Activated CD8-positive, alpha-beta T cell treated with anti-CD3 and anti-CD28 coated beads for 36 hours (primary cell): ENCODE results near the gene PTPRN2. TPM values are rescaled to one million over a fixed set of nuclear protein-coding genes. Genes with fewer than 3 reads are reported as not detected.

Source experiments
- ATAC-seq: fragments of 200-7000 bp; cut with Tn5 transposase; one replicate; pipeline ENCODE4 v1.10.0; 2021; ENCODE audit warnings: mild to moderate bottlenecking, moderate library complexity
- CTCF ChIA-PET: fragments of 350-600 bp; sonication (Branson Sonifier 250); formaldehyde crosslinking; loops from one replicate; lab custom pipeline; 2021; ENCODE audit warnings: antibody characterized with exemption; lab: Charles Lee
- POLR2A ChIA-PET: fragments of 350-600 bp; sonication (Branson Sonifier 250); formaldehyde crosslinking; loops from one replicate; lab custom pipeline; 2021; ENCODE audit warnings: antibody characterized with exemption; lab: Charles Lee
- DNase-seq: peaks from one replicate; pipeline ENCODE4 v3.0.0-alpha.2; 2020
- H3K27ac Mint-ChIP-seq: one replicate; pipeline ENCODE4 v1.8.0; 2021; ENCODE audit warnings: mild to moderate bottlenecking, mixed read lengths
- H3K27me3 Mint-ChIP-seq: one replicate; pipeline ENCODE4 v1.8.0; 2021; ENCODE audit warnings: mixed read lengths
- H3K36me3 Mint-ChIP-seq: one replicate; pipeline ENCODE4 v1.8.0; 2021; ENCODE audit warnings: low read depth, mixed read lengths
- H3K4me1 Mint-ChIP-seq: one replicate; pipeline ENCODE4 v1.8.0; 2021; ENCODE audit warnings: low read depth, mixed read lengths
- H3K4me3 Mint-ChIP-seq: one replicate; pipeline ENCODE4 v1.8.0; 2021; ENCODE audit warnings: mild to moderate bottlenecking, moderate library complexity, mixed read lengths
- H3K9me3 Mint-ChIP-seq: one replicate; pipeline ENCODE4 v1.8.0; 2021; ENCODE audit warnings: mixed read lengths
- CTCF ChIP-seq: fragments of 200-600 bp; IDR thresholded peaks from one replicate; pipeline ENCODE4 v1.8.0; 2022; ENCODE audit warnings: antibody characterized with exemption, mild to moderate bottlenecking
- intact Hi-C: fragments of 100-400 bp; cut with micrococcal nuclease; formaldehyde crosslinking; loops from one replicate; pipeline ENCODE4 v1.10.0; 2022
- total RNA-seq, 2 experiments: library from RNA; stranded (reverse); gene quantifications; one replicate each; pipeline ENCODE4 v1.2.3, GENCODE V29; 2021

The PTPRN2 gene
- total RNA-seq, 2 experiments from 2014 or later: 0.49 to 0.65 TPM

GRCh38 chr7:157526913-157527634 is 1060.5 kb downstream of the PTPRN2 start:
- H3K27me3 Mint-ChIP-seq: no peaks in the 10 kb centered on the region
- no peak for ATAC-seq
- H3K36me3 Mint-ChIP-seq: no peaks in the 10 kb centered on the region
- no peaks in the 10 kb centered on the region for H3K4me1 Mint-ChIP-seq
- CTCF ChIA-PET: no interaction called here
- no peak overlapping the region for H3K4me3 Mint-ChIP-seq
- peaks cover 6% of the 10 kb centered on the region for H3K9me3 Mint-ChIP-seq
- DNase-seq: no peak
- no peak overlapping the region for H3K27ac Mint-ChIP-seq
- intact Hi-C loops: no loop called here
- POLR2A ChIA-PET: no interaction called here
- no peak for TF ChIP-seq CTCF

- ChIA-PET CTCF (no interaction called here), POLR2A (no interaction called here)
- no peak overlapping the region for H3K27ac Mint-ChIP-seq
- no peak for TF ChIP-seq CTCF
- no peaks in the 10 kb centered on the region for H3K9me3 Mint-ChIP-seq
- ATAC-seq (no peak), DNase-seq (no peak)
- H3K36me3 Mint-ChIP-seq: no peaks in the 10 kb centered on the region
- H3K27me3 Mint-ChIP-seq: no peaks in the 10 kb centered on the region
- no peaks in the 10 kb centered on the region for H3K4me1 Mint-ChIP-seq
- H3K4me3 Mint-ChIP-seq: no peak overlapping the region
- intact Hi-C loops: no loop called here
Measured at GRCh38 chr7:157526005-157526912, 1061.4 kb downstream of the PTPRN2 start.

- no peak for ATAC-seq
- no peak for TF ChIP-seq CTCF
- CTCF ChIA-PET: no interaction called here
Measured at GRCh38 chr7:157525491-157525915, 1062.1 kb downstream of the PTPRN2 start.

GRCh38 chr7:157524731-157525130 is 1062.9 kb downstream of the PTPRN2 start:
- intact Hi-C loops: no loop called here
- H3K27me3 Mint-ChIP-seq: no peaks in the 10 kb centered on the region
- no peak for TF ChIP-seq CTCF
- H3K36me3 Mint-ChIP-seq: no peaks in the 10 kb centered on the region
- POLR2A ChIA-PET: no interaction called here
- no peak overlapping the region for H3K4me3 Mint-ChIP-seq
- no peak for ATAC-seq
- H3K27ac Mint-ChIP-seq: no peak overlapping the region
- CTCF ChIA-PET: no interaction called here
- no peaks in the 10 kb centered on the region for H3K4me1 Mint-ChIP-seq
- no peaks in the 10 kb centered on the region for H3K9me3 Mint-ChIP-seq
- no peak for DNase-seq

More at GRCh38 chr7:157525491-157525915, 1062.1 kb downstream of the PTPRN2 start:
- no peaks in the 10 kb centered on the region for H3K27me3 Mint-ChIP-seq
- no peaks in the 10 kb centered on the region for H3K9me3 Mint-ChIP-seq
- H3K36me3 Mint-ChIP-seq: no peaks in the 10 kb centered on the region
- intact Hi-C loops: no loop called here
- H3K4me1 Mint-ChIP-seq: no peaks in the 10 kb centered on the region
- no peak for DNase-seq
- no peak overlapping the region for H3K27ac Mint-ChIP-seq
- POLR2A ChIA-PET: no interaction called here
- no peak overlapping the region for H3K4me3 Mint-ChIP-seq
